HG03064 (cell line): ENCODE results near the gene IFTAP.
A peak's percentile ranks its signal among the peaks of the same experiment; 100 is the strongest.

Experiments
- ATAC-seq: cut with Tn5 transposase; IDR thresholded peaks from one replicate; pipeline ENCODE4 v1.9.1; 2021; ENCODE audit warnings: low read depth; ENCODE audit not compliant: unreplicated experiment

IFTAP gene

DNA sequence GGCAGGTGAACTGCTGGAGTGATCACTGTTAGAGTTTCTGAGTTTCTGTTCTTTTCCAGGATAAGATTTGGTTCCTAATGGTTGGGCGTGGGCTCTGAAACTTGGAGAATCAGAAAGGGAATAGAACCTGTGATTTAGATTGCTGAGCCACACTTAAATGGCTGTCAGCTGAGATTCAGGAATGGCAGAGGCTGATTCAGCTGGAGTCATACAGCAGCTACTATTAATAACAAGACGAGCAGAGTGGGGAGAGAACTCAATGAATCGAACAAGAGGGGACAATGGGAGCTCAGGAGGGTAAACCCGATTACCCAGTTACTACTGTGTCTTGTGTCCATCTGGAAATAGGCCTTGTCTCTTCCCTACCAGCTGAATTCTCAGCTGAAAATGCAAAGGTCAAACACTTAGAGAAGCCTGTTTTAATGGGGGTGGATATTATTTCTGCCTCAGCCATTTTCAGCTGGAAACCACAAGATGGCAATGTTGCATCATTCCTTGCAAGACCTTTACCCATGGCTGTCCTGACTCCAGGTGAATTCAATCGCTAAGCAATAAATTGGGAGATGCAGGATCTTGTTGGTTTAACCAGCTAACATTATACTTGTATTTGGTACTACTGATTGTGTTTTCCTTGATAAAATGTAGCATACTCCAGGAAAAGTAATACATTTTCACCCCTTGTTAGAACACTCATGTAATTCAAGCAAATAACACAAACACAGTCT, 108.2 kb downstream of the IFTAP start:
- peak; percentile 71 for ATAC-seq

DNA sequence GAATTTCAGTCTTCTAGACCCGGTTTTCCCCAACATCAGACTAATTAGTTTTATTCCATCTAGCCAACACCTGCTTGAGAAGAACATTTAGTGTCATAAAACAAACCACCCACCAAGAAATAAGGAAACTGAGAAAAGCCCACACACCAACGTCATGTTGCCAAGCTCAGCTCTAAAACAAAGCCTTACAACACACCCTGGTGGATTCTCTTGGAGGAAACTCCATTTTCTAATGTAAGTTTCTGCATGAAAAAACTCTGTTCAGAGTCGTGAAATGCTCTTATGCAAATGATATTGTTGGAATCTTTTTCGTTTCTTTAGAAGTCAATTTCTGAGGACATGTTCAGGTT, 108.7 kb downstream of the IFTAP start:
- ATAC-seq: peak; percentile 18
